GM23248 (cell line): Measurements from ENCODE around the gene LOXL1. TPM values are rescaled to one million over a fixed set of nuclear protein-coding genes. Genes with fewer than 3 reads are reported as not detected.
A peak's percentile ranks its signal among the peaks of the same experiment; 100 is the strongest.

Experiments used
- DNase-seq: peaks from one replicate; pipeline ENCODE4 v3.0.0-alpha.2; 2015
- H2AFZ ChIP-seq: fragments of 200-600 bp; sonication (generic); 2 replicates; pipeline ENCODE4 v1.6.1; 2016; ENCODE audit warnings: antibody characterized with exemption
- H3F3A ChIP-seq: fragments of 200-600 bp; sonication (generic); 2 replicates; pipeline ENCODE4 v1.6.1; 2016; ENCODE audit warnings: mild to moderate bottlenecking, antibody characterized with exemption, mixed run types; ENCODE audit not compliant: insufficient read depth
- H3K27ac ChIP-seq: fragments of 200-600 bp; sonication (generic); 2 replicates; pipeline ENCODE4 v1.5.1; 2016; ENCODE audit warnings: mild to moderate bottlenecking
- H3K27me3 ChIP-seq: fragments of 200-600 bp; sonication (generic); replicated peaks from 2 replicates; pipeline ENCODE4 v1.6.1; 2016; ENCODE audit warnings: mild to moderate bottlenecking; ENCODE audit not compliant: insufficient read depth
- H3K36me3 ChIP-seq: fragments of 200-600 bp; sonication (generic); 2 replicates; pipeline ENCODE4 v1.6.1; 2016; ENCODE audit warnings: low read depth, mild to moderate bottlenecking
- H3K4me1 ChIP-seq: fragments of 200-600 bp; sonication (generic); 2 replicates; pipeline ENCODE4 v1.6.1; 2016; ENCODE audit warnings: mild to moderate bottlenecking; ENCODE audit not compliant: insufficient read depth
- H3K4me2 ChIP-seq: fragments of 200-600 bp; sonication (generic); one replicate; pipeline ENCODE4 v1.6.1; 2016; ENCODE audit warnings: mild to moderate bottlenecking; ENCODE audit not compliant: unreplicated experiment
- H3K4me3 ChIP-seq: fragments of 200-600 bp; sonication (generic); 2 replicates; pipeline ENCODE4 v1.5.1; 2016; ENCODE audit warnings: mild to moderate bottlenecking
- H3K79me2 ChIP-seq: fragments of 200-600 bp; sonication (generic); 2 replicates; pipeline ENCODE4 v1.6.1; 2016; ENCODE audit warnings: mild to moderate bottlenecking; ENCODE audit not compliant: insufficient read depth
- H3K9ac ChIP-seq: fragments of 200-600 bp; sonication (generic); 2 replicates; pipeline ENCODE4 v1.6.1; 2016; ENCODE audit warnings: mild to moderate bottlenecking
- H3K9me2 ChIP-seq: fragments of 200-600 bp; sonication (generic); 2 replicates; pipeline ENCODE4 v1.6.1; 2016; ENCODE audit warnings: mixed run types, mild to moderate bottlenecking, moderate library complexity; ENCODE audit not compliant: insufficient read depth
- H3K9me3 ChIP-seq: fragments of 200-600 bp; sonication (generic); one replicate; pipeline ENCODE4 v1.6.1; 2017; ENCODE audit warnings: low read depth
- H4K20me1 ChIP-seq: fragments of 200-600 bp; sonication (generic); 2 replicates; pipeline ENCODE4 v1.6.0; 2016; ENCODE audit not compliant: insufficient read depth
- EZH2 ChIP-seq: fragments of 200-600 bp; sonication (generic); IDR thresholded peaks from 2 replicates; pipeline ENCODE4 v1.6.1; 2018; ENCODE audit warnings: antibody characterized with exemption, mild to moderate bottlenecking; ENCODE audit not compliant: insufficient read depth, poor library complexity, severe bottlenecking
- EZH2phosphoT487 ChIP-seq: fragments of 200-600 bp; sonication (generic); IDR thresholded peaks from 2 replicates; pipeline ENCODE4 v1.6.1; 2018; ENCODE audit warnings: antibody characterized with exemption, moderate library complexity, mild to moderate bottlenecking, low read depth; ENCODE audit not compliant: insufficient read depth
- WGBS, 2 experiments: methylation state at CpG; one replicate each; pipeline ENCODE4 v1.1.6; 2015 to 2017; ENCODE audit warnings: low lambda C conversion rate in 2 of 2, low coverage in 1 of 2; ENCODE audit errors: missing lambda C conversion rate in 2 of 2; 5-methylcytosine and 5-hydroxymethylcytosine counted together
- in situ Hi-C: fragments of 300-500 bp; cut with MboI; formaldehyde crosslinking; loops from 2 replicates; pipeline ENCODE4 v1.15.0; 2020
- polyA plus RNA-seq: library from polyadenylated mRNA; unstranded; fragments of >200 nt; fragmentation: Nextera tagmentation; extraction: Ambion mirVana; gene quantifications from 2 replicates; pipeline ENCODE4 v1.2.1, GENCODE V29; 2016
- total RNA-seq: library from RNA; depleted of rRNA; stranded (reverse); fragments of >200 nt; shearing (Covaris generic); gene quantifications from 2 replicates; pipeline ENCODE4 v1.2.3, GENCODE V29; 2014

The LOXL1 gene
- total and polyA plus RNA-seq, 2 experiments from 2014 or later, result 401 to 540 TPM

DNA sequence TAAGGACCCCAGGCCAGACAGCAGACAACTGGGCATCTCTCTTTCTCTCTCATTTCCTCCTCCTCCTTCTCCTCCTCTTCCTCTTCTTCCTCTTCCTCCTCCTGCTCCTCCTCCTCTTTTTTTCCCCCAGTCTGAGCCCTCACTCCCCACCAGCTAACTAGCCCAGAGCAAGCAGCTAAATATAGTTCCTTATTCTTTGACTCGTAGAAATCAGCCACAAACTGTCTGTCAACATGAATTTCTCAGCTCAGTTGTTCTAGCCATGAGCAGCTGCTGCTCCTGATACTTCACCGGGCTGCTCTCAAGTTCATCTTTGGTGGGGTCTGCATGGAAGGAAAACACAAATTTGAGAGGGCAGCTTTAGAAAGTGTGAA, 19.2 kb upstream of the LOXL1 start:
- Histone ChIP-seq H4K20me1 (no peaks in the 10 kb centered on the region), H3K9me2 (no peaks in the 10 kb centered on the region), H3K4me2 (no peak overlapping the region), H3K4me3 (no peak overlapping the region), H3K36me3 (no peaks in the 10 kb centered on the region; the same call in 1 of the 2 replicates), H3K4me1 (peaks cover 8% of the 10 kb centered on the region; the same call in 1 of the 2 replicates), H2AFZ (no peak overlapping the region), H3K27ac (no peak overlapping the region), H3K9me3 (no peaks in the 10 kb centered on the region), H3F3A (no peaks in the 10 kb centered on the region), H3K9ac (no peak overlapping the region), H3K79me2 (no peaks in the 10 kb centered on the region), H3K27me3 (no peaks in the 10 kb centered on the region)
- DNase-seq, result no peak
- 74 to 85% methylated on average over 2 of the region's 2 CpGs for WGBS, 2 experiments
- TF ChIP-seq EZH2phosphoT487 (no peak), EZH2 (no peak)
- in situ Hi-C loops, result no loop called here

DNA sequence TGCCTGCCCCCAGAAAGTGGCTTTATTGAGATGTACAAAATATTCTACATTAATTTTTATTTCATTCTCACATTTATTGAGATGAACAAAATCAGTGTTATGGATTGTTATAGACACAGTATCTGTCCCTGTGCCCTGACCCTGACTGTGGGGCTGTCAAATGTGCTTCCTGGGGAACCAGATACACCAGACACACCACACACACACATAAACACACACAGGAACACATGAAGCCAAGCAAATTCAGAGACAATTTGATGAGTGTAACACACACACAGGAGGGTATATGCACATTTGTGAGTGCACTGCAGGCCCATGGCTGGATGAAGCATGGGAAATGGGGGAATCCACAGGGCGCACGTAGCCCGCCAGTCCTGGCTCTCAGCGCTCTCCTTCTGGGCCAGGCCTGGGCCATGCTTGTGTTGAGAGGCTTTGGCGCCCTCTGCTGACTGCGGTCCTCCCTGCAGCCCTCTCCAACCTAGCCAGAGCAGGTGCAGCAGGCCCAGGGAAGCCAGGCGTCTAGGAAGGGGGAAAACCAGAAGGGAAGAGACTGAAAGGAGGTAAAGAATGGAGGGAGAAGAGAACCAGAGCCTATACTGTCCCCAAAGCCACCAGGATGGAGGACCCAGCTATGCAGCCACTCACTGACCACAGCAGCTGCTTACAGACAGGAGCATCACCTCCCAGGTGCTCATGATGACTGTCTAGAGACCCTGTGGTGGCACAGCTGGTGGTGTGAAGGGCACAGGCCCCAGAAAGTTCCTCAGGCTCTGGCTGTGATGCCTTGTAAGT, 18.0 kb upstream of the LOXL1 start:
- peak; percentile 87 for DNase-seq
- in situ Hi-C loops, result no loop called here
- Histone ChIP-seq H2AFZ (no peak overlapping the region), H3K4me3 (no peak overlapping the region), H3K4me2 (no peak overlapping the region), H3K27me3 (no peaks in the 10 kb centered on the region), H3K9me3 (no peaks in the 10 kb centered on the region), H3K9me2 (no peaks in the 10 kb centered on the region), H3K4me1 (peaks cover 8% of the 10 kb centered on the region; the same call in 1 of the 2 replicates), H3K36me3 (no peaks in the 10 kb centered on the region; the same call in 1 of the 2 replicates), H3K79me2 (no peaks in the 10 kb centered on the region), H3K27ac (no peak overlapping the region), H3K9ac (no peak overlapping the region), H3F3A (no peaks in the 10 kb centered on the region), H4K20me1 (no peaks in the 10 kb centered on the region)
- WGBS, 2 experiments, result 14 to 17% methylated on average over 7 of the region's 7 CpGs
- TF ChIP-seq EZH2 (no peak), EZH2phosphoT487 (no peak)

DNA sequence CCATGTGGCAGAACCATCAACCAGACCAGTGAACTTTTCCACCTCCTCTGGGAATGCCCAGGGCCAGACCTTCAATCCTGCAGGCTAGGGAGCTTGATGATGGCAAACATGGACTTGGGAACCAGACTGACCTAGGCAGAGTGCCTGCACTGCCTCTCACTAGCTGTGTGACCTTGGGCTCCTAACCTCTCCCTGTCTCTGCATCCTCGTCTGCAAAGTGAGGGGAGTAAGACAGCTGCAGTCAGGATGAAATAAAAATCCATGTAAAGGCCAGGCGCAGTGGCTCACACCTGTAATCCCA, 17.5 kb upstream of the LOXL1 start:
- Histone ChIP-seq H3K4me1 (peaks cover 8% of the 10 kb centered on the region; the same call in 1 of the 2 replicates), H4K20me1 (no peaks in the 10 kb centered on the region), H3K9ac (no peak overlapping the region), H3K27ac (no peak overlapping the region), H3K9me2 (no peaks in the 10 kb centered on the region), H3K79me2 (no peaks in the 10 kb centered on the region), H3K9me3 (no peaks in the 10 kb centered on the region), H3F3A (no peaks in the 10 kb centered on the region), H2AFZ (no peak overlapping the region), H3K27me3 (no peaks in the 10 kb centered on the region), H3K4me2 (no peak overlapping the region), H3K36me3 (no peaks in the 10 kb centered on the region; the same call in 1 of the 2 replicates), H3K4me3 (no peak overlapping the region)
- DNase-seq, result no peak
- 96 to 100% methylated on average over 2 of the region's 2 CpGs for WGBS, 2 experiments
- in situ Hi-C loops, result no loop called here
- TF ChIP-seq EZH2 (no peak), EZH2phosphoT487 (no peak)

DNA sequence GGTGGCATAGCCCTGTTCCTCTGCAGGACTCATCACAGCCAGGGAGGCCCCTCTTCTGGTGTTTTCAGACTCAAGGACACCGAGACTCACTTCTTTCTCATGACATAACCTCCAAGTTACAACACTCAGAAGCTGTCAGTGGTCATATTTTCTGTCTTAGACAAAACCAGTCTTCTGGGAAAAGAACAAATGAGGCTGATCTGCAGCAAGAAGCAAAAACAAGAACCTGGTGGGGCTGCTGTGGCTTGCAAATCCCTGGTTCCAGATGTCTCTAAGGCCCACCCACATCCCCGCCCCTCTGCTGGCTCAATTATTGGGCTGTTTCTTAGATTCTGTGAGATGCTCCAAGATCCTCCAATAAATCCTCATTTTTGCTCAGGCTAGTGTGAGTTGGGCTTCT, 16.6 kb upstream of the LOXL1 start:
- 39 to 56% methylated on average over 2 of the region's 2 CpGs for WGBS, 2 experiments
- TF ChIP-seq EZH2 (no peak), EZH2phosphoT487 (no peak)
- in situ Hi-C loops, result no loop called here
- Histone ChIP-seq H2AFZ (no peak overlapping the region), H3F3A (no peaks in the 10 kb centered on the region), H3K79me2 (no peaks in the 10 kb centered on the region), H3K4me2 (no peak overlapping the region), H4K20me1 (no peaks in the 10 kb centered on the region), H3K4me3 (no peak overlapping the region), H3K27me3 (no peaks in the 10 kb centered on the region), H3K9me2 (no peaks in the 10 kb centered on the region), H3K9me3 (no peaks in the 10 kb centered on the region), H3K36me3 (no peaks in the 10 kb centered on the region; the same call in 1 of the 2 replicates), H3K9ac (no peak overlapping the region), H3K4me1 (peaks cover 8% of the 10 kb centered on the region; the same call in 1 of the 2 replicates), H3K27ac (no peak overlapping the region)
- no peak for DNase-seq
